Panc1 (cell line): ENCODE measurements around the gene SYT17. TPM values are rescaled to one million over a fixed set of nuclear protein-coding genes. Genes with fewer than 3 reads are reported as not detected.

Source experiments
- ATAC-seq: fragments of 200-7000 bp; cut with Tn5 transposase; 2 replicates; pipeline ENCODE4 v1.9.1; 2020; ENCODE audit warnings: mild to moderate bottlenecking, moderate library complexity
- BruUV-seq: library from RNA; stranded (reverse); fragments of 400-500 nt; replicated peaks from 2 replicates; lab custom pipeline; 2021; lab: Mats Ljungman, UMichigan
- CTCF ChIA-PET: fragments of 300-600 bp; sonication (Branson Sonifier 250); formaldehyde crosslinking; loops from one replicate; lab custom pipeline; 2022; ENCODE audit warnings: antibody characterized with exemption; lab: Charles Lee
- POLR2A ChIA-PET: fragments of 300-600 bp; sonication (Branson Sonifier 250); formaldehyde crosslinking; loops from one replicate; lab custom pipeline; 2022; ENCODE audit warnings: antibody characterized with exemption; lab: Charles Lee
- DNase-seq: peaks from one replicate; pipeline ENCODE4 v3.0.0-alpha.2; 2010; ENCODE audit warnings: low read depth, low spot score
- H3K27ac ChIP-seq: 2 replicates; pipeline ENCODE4 v1.5.1; 2011; ENCODE audit warnings: mild to moderate bottlenecking, low read length, inconsistent platforms
- H3K27me3 ChIP-seq: fragments of 200-500 bp; sonication (Bioruptor generic); 2 replicates; pipeline ENCODE4 v1.6.0; 2014; ENCODE audit warnings: low read length, inconsistent platforms; ENCODE audit not compliant: control insufficient read depth, insufficient read depth
- H3K36me3 ChIP-seq: fragments of 200-500 bp; sonication (Bioruptor generic); 2 replicates; pipeline ENCODE4 v1.5.1; 2014; ENCODE audit warnings: inconsistent platforms, mild to moderate bottlenecking, low read length, moderate library complexity; ENCODE audit not compliant: control insufficient read depth, insufficient read depth
- H3K4me1 ChIP-seq: 2 replicates; pipeline ENCODE4 v1.5.1; 2011; ENCODE audit warnings: inconsistent platforms, mild to moderate bottlenecking, low read length, moderate library complexity; ENCODE audit not compliant: control insufficient read depth, insufficient read depth
- H3K4me3 ChIP-seq, 2 experiments: 2 replicates each; pipeline ENCODE4 v1.5.1; 2011 to 2012; ENCODE audit warnings: low read depth in 2 of 2, low read length in 2 of 2, mild to moderate bottlenecking in 2 of 2, inconsistent platforms in 1 of 2, moderate library complexity in 1 of 2
- H3K9me3 ChIP-seq: fragments of 200-500 bp; sonication (Bioruptor generic); 2 replicates; pipeline ENCODE4 v1.5.1; 2014; ENCODE audit warnings: low read depth, mild to moderate bottlenecking, inconsistent platforms, low read length, moderate library complexity; ENCODE audit not compliant: control insufficient read depth, insufficient read depth
- CTCF ChIP-seq: fragments of 450-650 bp; IDR thresholded peaks from 2 replicates; pipeline ENCODE4 v1.5.1; 2017; ENCODE audit warnings: mild to moderate bottlenecking
- POLR2AphosphoS5 ChIP-seq: IDR thresholded peaks from 2 replicates; pipeline ENCODE4 v1.6.1; 2012; ENCODE audit warnings: mild to moderate bottlenecking, low read depth, low read length, moderate library complexity
- REST ChIP-seq, 2 experiments: IDR thresholded peaks; 2 replicates each; pipeline ENCODE4 v1.6.1; 2011 to 2012; ENCODE audit warnings: low read depth in 2 of 2, control low read depth in 1 of 2, low read length in 1 of 2, mild to moderate bottlenecking in 1 of 2, moderate library complexity in 1 of 2; ENCODE audit not compliant: insufficient read depth in 1 of 2
- SIN3A ChIP-seq: IDR thresholded peaks from 2 replicates; pipeline ENCODE4 v1.6.1; 2012; ENCODE audit warnings: low read depth, mild to moderate bottlenecking, low read length, moderate library complexity, borderline replicate concordance; ENCODE audit not compliant: insufficient read depth
- TCF7L2 ChIP-seq: IDR thresholded peaks from 2 replicates; pipeline ENCODE4 v1.6.1; 2011; ENCODE audit warnings: mild to moderate bottlenecking, low read depth, low read length, inconsistent platforms
- in situ Hi-C: cut with HindIII; loops from 2 replicates; pipeline ENCODE4 v1.10.0; 2016; ENCODE audit warnings: low sequenced_read_pairs, low pct_unique_long_range_greater_than_20kb
- intact Hi-C: fragments of 100-400 bp; cut with micrococcal nuclease; formaldehyde crosslinking; loops from one replicate; pipeline ENCODE4 v1.10.0; 2022; ENCODE audit not compliant: unreplicated experiment
- total RNA-seq: library from RNA; stranded (reverse); gene quantifications from one replicate; pipeline ENCODE4 v1.2.1, GENCODE V29; 2021; ENCODE audit not compliant: unreplicated experiment

Gene SYT17
- total RNA-seq, 1 experiment from 2014 or later = 5.4 TPM

- no peak overlapping the region for H3K4me3 ChIP-seq
- no TSS peak for BruUV-seq
- H3K27ac ChIP-seq = no peak overlapping the region
- DNase-seq = no peak
- no peaks in the 10 kb centered on the region for H3K36me3 ChIP-seq
- no peaks in the 10 kb centered on the region for H3K4me1 ChIP-seq
- TF ChIP-seq SIN3A (no peak), TCF7L2 (no peak), POLR2AphosphoS5 (no peak), CTCF (no peak), REST (IDR thresholded peaks at IDR 0.05; ENCODE audit: insufficient read depth in 1 of 2, low read depth in 2 of 2, low read length in 1 of 2) (no peak)
- intact Hi-C loops (loop anchor here (1.0 kb wide), 1 partner anchor 15 kb away; no protein-coding TSS in a partner anchor), in situ Hi-C loops (no loop called here)
- CTCF ChIA-PET = no interaction called here
- POLR2A ChIA-PET = no interaction called here
- H3K9me3 ChIP-seq = peaks cover 18% of the 10 kb centered on the region; the same call in 1 of the 2 replicates
- ATAC-seq = no peak
- no peaks in the 10 kb centered on the region for H3K27me3 ChIP-seq
These were observed 67.8 kb downstream of the SYT17 start for GRCh38 chr16:19235886-19236285.

GRCh38 chr16:19236561-19237209 is 68.6 kb downstream of the SYT17 start:
- intact Hi-C loops (no loop called here), in situ Hi-C loops (no loop called here)
- no TSS peak for BruUV-seq
- peaks cover 18% of the 10 kb centered on the region; the same call in 1 of the 2 replicates for H3K9me3 ChIP-seq
- no peaks in the 10 kb centered on the region for H3K4me1 ChIP-seq
- CTCF ChIA-PET = no interaction called here
- ATAC-seq (peak; percentile 89), DNase-seq (peak; percentile 57)
- no peaks in the 10 kb centered on the region for H3K36me3 ChIP-seq
- no peaks in the 10 kb centered on the region for H3K27me3 ChIP-seq
- no peak overlapping the region for H3K27ac ChIP-seq
- TF ChIP-seq CTCF (no peak), TCF7L2 (no peak), REST (IDR thresholded peaks at IDR 0.05; ENCODE audit: insufficient read depth in 1 of 2, low read depth in 2 of 2, low read length in 1 of 2) (no peak), POLR2AphosphoS5 (no peak), SIN3A (no peak)
- H3K4me3 ChIP-seq = no peak overlapping the region
- POLR2A ChIA-PET = no interaction called here
